Loucy (cell line): ENCODE measurements around the gene CCDC182.

Experiments used
- H2AFZ ChIP-seq: fragments of 200-600 bp; sonication (generic); 2 replicates; pipeline ENCODE4 v1.6.0; 2016; ENCODE audit warnings: antibody characterized with exemption, mild to moderate bottlenecking, low read length, moderate library complexity
- H3F3A ChIP-seq: fragments of 200-600 bp; 2 replicates; pipeline ENCODE4 v1.6.0; 2016; ENCODE audit warnings: antibody characterized with exemption, low read depth, mild to moderate bottlenecking
- H3K27me3 ChIP-seq: fragments of 200-600 bp; sonication (generic); 2 replicates; pipeline ENCODE4 v1.6.1; 2014; ENCODE audit warnings: low read length, mild to moderate bottlenecking; ENCODE audit not compliant: insufficient read depth, poor library complexity, severe bottlenecking
- H3K36me3 ChIP-seq: fragments of 200-600 bp; sonication (generic); 2 replicates; pipeline ENCODE4 v1.6.1; 2016; ENCODE audit warnings: low read length; ENCODE audit not compliant: insufficient read depth
- H3K4me1 ChIP-seq: fragments of 200-600 bp; sonication (generic); 2 replicates; pipeline ENCODE4 v1.5.1; 2014; ENCODE audit warnings: low read length, mild to moderate bottlenecking; ENCODE audit not compliant: insufficient read depth, poor library complexity, severe bottlenecking
- H3K4me2 ChIP-seq: fragments of 200-600 bp; sonication (generic); 2 replicates; pipeline ENCODE4 v1.6.0; 2014; ENCODE audit warnings: antibody characterized with exemption, low read length, low read depth, mild to moderate bottlenecking; ENCODE audit not compliant: poor library complexity, severe bottlenecking
- H3K4me3 ChIP-seq: fragments of 200-600 bp; sonication (generic); 2 replicates; pipeline ENCODE4 v1.5.1; 2014; ENCODE audit warnings: low read length, mild to moderate bottlenecking, mixed read lengths; ENCODE audit not compliant: poor library complexity, severe bottlenecking
- H3K79me2 ChIP-seq: fragments of 200-600 bp; sonication (generic); 2 replicates; pipeline ENCODE4 v1.6.1; 2014; ENCODE audit warnings: low read length; ENCODE audit not compliant: insufficient read depth
- H3K9ac ChIP-seq: fragments of 200-600 bp; sonication (generic); 2 replicates; pipeline ENCODE4 v1.6.0; 2014; ENCODE audit warnings: mild to moderate bottlenecking, low read depth, low read length, moderate library complexity; ENCODE audit not compliant: poor library complexity, severe bottlenecking
- H3K9me2 ChIP-seq: fragments of 200-600 bp; sonication (generic); replicated peaks from 2 replicates; pipeline ENCODE4 v1.6.1; 2016; ENCODE audit warnings: low read depth, low read length, mixed read lengths
- H3K9me3 ChIP-seq: fragments of 200-600 bp; sonication (generic); 2 replicates; pipeline ENCODE4 v1.6.1; 2014; ENCODE audit warnings: mild to moderate bottlenecking, antibody characterized with exemption, low read length, low read depth; ENCODE audit not compliant: insufficient read depth
- H4K20me1 ChIP-seq: fragments of 200-600 bp; sonication (generic); 2 replicates; pipeline ENCODE4 v1.6.0; 2014; ENCODE audit warnings: antibody characterized with exemption, low read length, mild to moderate bottlenecking; ENCODE audit not compliant: insufficient read depth, poor library complexity, severe bottlenecking
- CTCF ChIP-seq: fragments of 200-600 bp; sonication (generic); conservative IDR thresholded peaks from 2 replicates; pipeline ENCODE4 v1.5.1; 2014; ENCODE audit warnings: mild to moderate bottlenecking, antibody characterized with exemption, low read length
- EZH2phosphoT487 ChIP-seq: fragments of 200-600 bp; IDR thresholded peaks from 2 replicates; pipeline ENCODE4 v1.6.1; 2018; ENCODE audit warnings: antibody characterized with exemption, mild to moderate bottlenecking, moderate library complexity, borderline replicate concordance

CCDC182 gene

DNA sequence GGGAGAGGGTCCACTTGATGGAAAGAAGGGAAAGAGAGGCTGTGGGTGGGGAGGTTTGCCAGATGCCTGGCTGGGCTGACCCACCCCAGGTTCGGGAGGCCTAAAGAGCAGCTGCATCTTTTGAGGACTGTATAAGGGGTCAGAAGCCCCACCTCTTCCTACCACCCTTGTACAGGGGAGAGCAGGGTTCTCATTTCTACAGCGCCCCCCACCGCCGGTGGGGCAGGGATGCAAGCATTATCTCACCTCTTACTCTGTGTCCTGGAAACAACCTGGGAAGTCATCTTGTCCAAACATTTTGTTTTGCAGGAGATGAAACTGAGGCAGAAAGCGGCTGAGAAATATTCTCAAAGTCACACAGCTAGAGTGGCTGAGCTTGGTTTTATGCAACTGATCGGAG lies 22.5 kb upstream of the CCDC182 start:
- H3K79me2 ChIP-seq = no peaks in the 10 kb centered on the region
- H3K27me3 ChIP-seq = no peaks in the 10 kb centered on the region
- no peaks in the 10 kb centered on the region for H3K4me1 ChIP-seq
- H3F3A ChIP-seq = no peaks in the 10 kb centered on the region
- H3K9ac ChIP-seq = no peak overlapping the region
- H3K36me3 ChIP-seq = no peaks in the 10 kb centered on the region
- H2AFZ ChIP-seq = no peak overlapping the region; the same call in 1 of the 2 replicates
- no peak for TF ChIP-seq CTCF
- TF ChIP-seq EZH2phosphoT487 = no peak
- no peak overlapping the region for H3K4me3 ChIP-seq
- H4K20me1 ChIP-seq = no peaks in the 10 kb centered on the region
- no peaks in the 10 kb centered on the region for H3K9me3 ChIP-seq
- H3K9me2 ChIP-seq = no peaks in the 10 kb centered on the region
- no peak overlapping the region for H3K4me2 ChIP-seq

DNA sequence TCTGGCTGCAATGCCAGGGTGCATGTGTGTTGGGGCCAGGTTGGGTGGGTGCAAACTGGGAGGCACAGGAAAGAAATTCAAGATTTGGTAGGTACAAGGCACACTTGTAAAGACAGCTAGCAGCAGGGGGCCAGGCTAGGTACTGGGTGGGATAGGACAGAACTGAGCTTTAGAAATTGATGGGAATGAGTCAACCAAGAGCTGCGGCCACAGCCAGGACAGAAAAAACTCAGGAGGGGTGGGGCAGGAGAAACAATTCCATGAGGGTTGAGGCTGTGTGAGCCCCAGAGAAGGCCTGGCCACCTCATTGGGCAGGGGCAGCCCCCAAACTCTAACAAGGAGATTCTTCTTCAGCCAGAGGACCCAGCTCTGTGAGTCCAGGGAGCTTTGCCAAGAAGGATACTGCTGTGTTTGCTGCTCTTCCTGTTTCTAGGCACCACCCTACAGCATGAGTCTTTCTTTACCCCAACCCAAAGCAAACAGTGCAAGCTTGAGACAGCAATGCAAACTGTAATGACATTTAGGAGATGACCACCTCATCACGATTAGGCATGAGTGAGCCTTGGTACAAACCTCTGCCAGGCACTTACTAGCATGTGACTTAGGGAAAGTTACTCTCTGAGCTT lies 21.3 kb upstream of the CCDC182 start:
- Histone ChIP-seq H3K4me2 (no peak overlapping the region), H3F3A (no peaks in the 10 kb centered on the region), H3K9ac (no peak overlapping the region), H3K9me3 (no peaks in the 10 kb centered on the region), H3K79me2 (no peaks in the 10 kb centered on the region), H3K4me1 (no peaks in the 10 kb centered on the region), H3K36me3 (no peaks in the 10 kb centered on the region), H4K20me1 (no peaks in the 10 kb centered on the region), H2AFZ (peak overlapping the region; percentile 71; the same call in 1 of the 2 replicates), H3K27me3 (no peaks in the 10 kb centered on the region), H3K9me2 (no peaks in the 10 kb centered on the region), H3K4me3 (no peak overlapping the region)
- TF ChIP-seq EZH2phosphoT487 (no peak), CTCF (no peak)

DNA sequence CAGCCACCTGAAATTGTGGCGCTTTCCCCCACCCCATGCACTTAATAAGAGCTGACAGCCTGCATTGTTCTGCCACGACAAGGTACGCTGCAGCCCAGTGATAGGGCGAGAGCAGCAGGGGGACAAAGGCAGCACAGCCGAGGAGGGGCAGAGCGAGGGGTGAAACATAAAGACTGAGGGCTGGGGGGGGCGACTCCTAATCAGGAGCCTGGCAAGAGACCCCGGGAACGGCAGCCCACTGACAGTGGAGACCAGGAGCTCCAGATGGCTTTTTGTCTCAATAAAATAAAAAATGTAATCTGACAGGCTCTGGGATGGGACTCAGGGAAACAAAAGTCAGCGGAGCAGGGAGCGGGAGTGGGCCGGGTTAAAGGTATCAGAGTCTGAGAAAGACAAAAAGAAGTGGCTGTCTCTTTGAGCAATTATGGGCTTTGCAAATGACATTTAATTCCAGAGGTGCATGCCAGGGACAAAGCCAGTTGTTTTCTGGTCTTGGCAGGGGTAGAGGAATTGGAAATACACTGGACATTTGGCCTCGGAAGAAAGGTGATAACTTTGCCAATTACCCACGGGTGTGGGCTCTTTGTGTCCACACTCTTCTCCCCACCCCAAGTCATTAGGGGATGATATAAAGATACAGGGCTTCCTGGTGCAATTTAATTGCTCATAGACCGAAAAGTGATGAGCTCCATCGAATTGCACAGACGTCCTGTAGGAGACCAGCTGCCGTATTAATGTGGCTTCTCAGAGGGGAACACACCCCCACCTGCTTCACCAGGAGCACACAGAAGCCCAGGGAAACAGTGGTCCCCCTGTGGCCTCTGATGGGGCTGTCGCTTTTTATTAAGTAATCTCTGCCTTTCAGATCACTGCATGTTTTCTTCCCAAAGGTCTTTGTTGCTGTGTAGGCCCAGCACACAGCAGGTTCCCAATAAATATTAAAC lies 17.6 kb upstream of the CCDC182 start:
- Histone ChIP-seq H3K9me3 (no peaks in the 10 kb centered on the region), H3K4me2 (no peak overlapping the region), H3K4me1 (peaks cover 3% of the 10 kb centered on the region), H3K36me3 (no peaks in the 10 kb centered on the region), H3K9ac (no peak overlapping the region), H3K27me3 (no peaks in the 10 kb centered on the region), H3K79me2 (no peaks in the 10 kb centered on the region), H3K4me3 (no peak overlapping the region), H4K20me1 (no peaks in the 10 kb centered on the region), H3F3A (no peaks in the 10 kb centered on the region), H3K9me2 (no peaks in the 10 kb centered on the region), H2AFZ (no peak overlapping the region)
- TF ChIP-seq CTCF = no peak
- no peak for TF ChIP-seq EZH2phosphoT487
